Neutrophil (primary cell): ENCODE measurements around the gene RTL9.

Experiments
- H3K27ac ChIP-seq: fragments of 200-600 bp; sonication (generic); 2 replicates; pipeline ENCODE4 v1.5.1; 2016; ENCODE audit warnings: mild to moderate bottlenecking, moderate library complexity
- H3K27me3 ChIP-seq: fragments of 200-600 bp; sonication (generic); 2 replicates; pipeline ENCODE4 v1.6.0; 2016; ENCODE audit warnings: mild to moderate bottlenecking
- H3K36me3 ChIP-seq: fragments of 200-600 bp; sonication (generic); 2 replicates; pipeline ENCODE4 v1.5.1; 2017
- H3K4me1 ChIP-seq, 2 experiments: fragments of 200-600 bp in 1 of 2; sonication (generic) in 1 of 2; 1 replicate in 1 of 2; 2 replicates in 1 of 2; pipeline versions ENCODE4 v1.5.1 to v1.6.1; 2013 to 2016; ENCODE audit warnings: low read depth in 1 of 2, low read length in 1 of 2, mild to moderate bottlenecking in 1 of 2, moderate library complexity in 1 of 2; ENCODE audit not compliant: control insufficient read depth in 1 of 2, insufficient read depth in 1 of 2
- H3K4me3 ChIP-seq, 2 experiments: fragments of 200-600 bp in 1 of 2; sonication (generic) in 1 of 2; 1 replicate in 1 of 2; 2 replicates in 1 of 2; pipeline ENCODE4 v1.5.1; 2013 to 2016; ENCODE audit warnings: low read depth in 1 of 2, low read length in 1 of 2, mild to moderate bottlenecking in 1 of 2, moderate library complexity in 1 of 2
- H3K9me3 ChIP-seq: fragments of 200-600 bp; sonication (generic); 2 replicates; pipeline ENCODE4 v1.5.1; 2016
- TF ChIP-seq, protein P1 (sequence below): fragments of 200-600 bp; sonication (generic); IDR thresholded peaks from 2 replicates; pipeline ENCODE4 v1.5.1; 2016; ENCODE audit warnings: antibody characterized with exemption

RTL9 gene

DNA sequence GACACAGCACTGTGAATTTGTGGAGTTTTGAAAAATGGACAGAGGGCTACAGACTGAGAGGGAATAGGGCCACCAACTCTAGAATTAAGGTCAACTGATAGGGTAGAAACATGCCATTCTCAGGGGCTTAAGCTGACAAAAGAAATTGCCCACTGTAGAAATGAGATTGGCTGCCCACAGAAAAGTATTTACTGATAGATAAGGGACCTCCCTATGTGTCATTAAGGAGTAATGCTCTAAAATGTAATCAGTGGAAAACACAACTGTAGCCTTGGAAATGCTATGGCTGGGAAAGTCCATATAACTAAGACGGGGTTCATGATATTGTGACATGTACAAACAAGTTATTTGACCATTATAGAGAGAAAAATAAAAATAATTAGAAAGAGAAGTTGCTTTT lies 4.6 kb downstream of the RTL9 start:
- no peaks in the 10 kb centered on the region for H3K9me3 ChIP-seq
- no peak overlapping the region for H3K4me3 ChIP-seq
- H3K4me1 ChIP-seq: no peaks in the 10 kb centered on the region
- H3K27ac ChIP-seq: no peak overlapping the region
- TF ChIP-seq, protein P1, sequence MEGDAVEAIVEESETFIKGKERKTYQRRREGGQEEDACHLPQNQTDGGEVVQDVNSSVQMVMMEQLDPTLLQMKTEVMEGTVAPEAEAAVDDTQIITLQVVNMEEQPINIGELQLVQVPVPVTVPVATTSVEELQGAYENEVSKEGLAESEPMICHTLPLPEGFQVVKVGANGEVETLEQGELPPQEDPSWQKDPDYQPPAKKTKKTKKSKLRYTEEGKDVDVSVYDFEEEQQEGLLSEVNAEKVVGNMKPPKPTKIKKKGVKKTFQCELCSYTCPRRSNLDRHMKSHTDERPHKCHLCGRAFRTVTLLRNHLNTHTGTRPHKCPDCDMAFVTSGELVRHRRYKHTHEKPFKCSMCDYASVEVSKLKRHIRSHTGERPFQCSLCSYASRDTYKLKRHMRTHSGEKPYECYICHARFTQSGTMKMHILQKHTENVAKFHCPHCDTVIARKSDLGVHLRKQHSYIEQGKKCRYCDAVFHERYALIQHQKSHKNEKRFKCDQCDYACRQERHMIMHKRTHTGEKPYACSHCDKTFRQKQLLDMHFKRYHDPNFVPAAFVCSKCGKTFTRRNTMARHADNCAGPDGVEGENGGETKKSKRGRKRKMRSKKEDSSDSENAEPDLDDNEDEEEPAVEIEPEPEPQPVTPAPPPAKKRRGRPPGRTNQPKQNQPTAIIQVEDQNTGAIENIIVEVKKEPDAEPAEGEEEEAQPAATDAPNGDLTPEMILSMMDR: no peak
- no peaks in the 10 kb centered on the region for H3K27me3 ChIP-seq
- H3K36me3 ChIP-seq: no peaks in the 10 kb centered on the region

DNA sequence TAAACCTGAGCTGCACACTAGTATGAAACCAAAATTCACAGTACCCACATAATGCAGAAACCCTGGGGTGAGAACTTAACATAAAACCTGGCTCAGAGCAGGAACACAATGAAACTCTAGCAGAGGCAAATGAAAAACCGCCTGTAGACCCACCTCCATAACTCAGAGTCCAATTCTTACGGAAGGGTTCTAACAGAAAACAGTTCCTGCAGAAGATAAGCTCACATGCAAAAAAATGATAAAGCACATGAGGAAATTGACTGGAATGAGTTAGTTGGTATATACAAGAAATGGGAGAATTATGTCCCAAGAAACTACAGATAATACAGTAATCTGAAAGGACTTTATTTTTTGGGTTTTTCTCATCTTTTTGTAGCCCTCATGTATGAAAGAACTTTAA lies 14.7 kb downstream of the RTL9 start:
- Histone ChIP-seq H3K4me3 (no peak overlapping the region), H3K27ac (no peak overlapping the region)
- TF ChIP-seq, protein P1: no peak

DNA sequence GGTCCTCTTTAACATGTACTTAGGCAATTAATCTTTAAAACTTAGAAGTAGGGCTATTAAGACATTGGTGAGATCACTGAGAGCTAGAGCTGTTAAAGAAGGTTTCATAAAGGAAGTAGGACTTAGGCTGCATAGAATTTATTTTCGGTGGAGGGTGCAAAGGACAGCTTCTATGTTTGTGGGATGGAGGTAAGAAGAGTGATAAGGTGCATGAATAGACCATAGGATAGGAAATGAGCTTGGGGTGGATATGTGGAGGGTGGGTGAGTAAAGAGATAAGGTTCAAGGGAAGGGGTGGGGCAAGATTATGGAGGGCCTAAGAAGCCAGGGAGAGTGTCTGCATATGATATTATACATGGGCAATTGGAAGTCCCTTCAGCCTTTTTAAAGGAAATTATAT lies 15.9 kb downstream of the RTL9 start:
- H3K4me3 ChIP-seq: no peak overlapping the region
- TF ChIP-seq, protein P1: no peak
- no peaks in the 10 kb centered on the region for H3K4me1 ChIP-seq
- no peaks in the 10 kb centered on the region for H3K27me3 ChIP-seq
- H3K27ac ChIP-seq: no peak overlapping the region
- H3K36me3 ChIP-seq: no peaks in the 10 kb centered on the region
- H3K9me3 ChIP-seq: no peaks in the 10 kb centered on the region

More for the DNA sequence above, 14.7 kb downstream of the RTL9 start:
- Histone ChIP-seq H3K9me3 (no peaks in the 10 kb centered on the region), H3K4me1 (no peaks in the 10 kb centered on the region), H3K36me3 (no peaks in the 10 kb centered on the region), H3K27me3 (no peaks in the 10 kb centered on the region)

DNA sequence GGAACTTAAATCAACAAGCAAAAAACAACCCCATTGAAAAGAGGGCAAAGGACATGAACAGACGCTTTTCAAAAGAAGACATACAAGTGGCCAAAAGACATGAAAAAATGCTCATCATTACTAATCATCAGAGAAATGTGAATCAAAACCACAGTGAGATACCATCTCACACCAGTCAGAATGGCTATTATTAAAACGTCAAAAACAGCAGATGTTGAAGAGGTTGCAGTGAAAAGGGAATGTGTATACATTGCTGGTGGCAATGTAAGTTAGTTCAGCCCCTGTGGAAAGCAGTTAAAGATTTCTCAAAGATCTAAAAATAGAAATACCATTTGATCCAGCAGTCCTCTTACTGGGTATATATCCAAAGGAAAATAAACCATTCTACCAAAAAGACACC lies 22.6 kb downstream of the RTL9 start:
- H3K36me3 ChIP-seq: no peaks in the 10 kb centered on the region
- no peaks in the 10 kb centered on the region for H3K27me3 ChIP-seq
- no peaks in the 10 kb centered on the region for H3K9me3 ChIP-seq
- no peak overlapping the region for H3K27ac ChIP-seq
- H3K4me1 ChIP-seq: no peaks in the 10 kb centered on the region
- TF ChIP-seq, protein P1: no peak
- no peak overlapping the region for H3K4me3 ChIP-seq

DNA sequence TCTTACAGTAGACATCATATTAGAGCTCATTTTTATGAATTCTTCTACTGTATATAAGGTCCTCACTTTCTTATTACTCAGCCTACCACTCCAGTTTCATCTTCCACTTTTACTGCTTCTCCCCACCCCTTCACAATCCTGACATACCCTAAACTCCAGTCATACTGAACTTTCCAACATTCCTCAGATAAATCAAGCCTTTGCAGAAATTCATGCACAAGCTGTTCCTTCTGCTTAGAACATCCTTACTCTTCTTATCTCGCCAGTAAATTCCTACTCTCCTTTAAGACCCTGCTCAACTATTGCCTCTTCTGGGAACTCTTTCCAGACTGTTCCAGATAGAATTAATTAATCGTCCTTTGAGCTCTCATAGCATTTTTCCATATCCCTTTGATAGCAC lies 24.8 kb downstream of the RTL9 start:
- TF ChIP-seq, protein P1: no peak

DNA sequence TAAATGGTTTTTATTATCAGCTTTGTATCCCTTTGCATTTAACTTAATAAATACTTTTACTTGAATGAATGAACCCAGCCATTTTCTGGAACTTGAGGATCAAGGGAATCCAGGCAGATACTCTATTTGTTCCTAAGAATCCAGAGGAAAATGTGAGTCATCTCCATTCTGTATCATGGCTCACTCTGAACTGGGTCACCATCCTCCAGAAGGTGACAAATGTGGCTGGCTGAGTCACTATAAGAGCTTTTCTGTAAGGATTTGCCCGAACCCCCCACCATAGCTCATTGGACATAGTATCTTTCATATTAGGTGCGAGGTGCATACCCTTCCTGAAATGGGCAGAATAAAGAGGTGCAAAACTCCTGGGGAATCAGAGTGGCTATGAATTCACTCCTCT lies 25.8 kb downstream of the RTL9 start:
- H3K27ac ChIP-seq: no peak overlapping the region
- no peaks in the 10 kb centered on the region for H3K9me3 ChIP-seq

More for the DNA sequence above, 24.8 kb downstream of the RTL9 start:
- no peaks in the 10 kb centered on the region for H3K9me3 ChIP-seq
- H3K27me3 ChIP-seq: no peaks in the 10 kb centered on the region
- H3K4me1 ChIP-seq: no peaks in the 10 kb centered on the region
- H3K27ac ChIP-seq: no peak overlapping the region
- H3K4me3 ChIP-seq: no peak overlapping the region
- no peaks in the 10 kb centered on the region for H3K36me3 ChIP-seq

More for the DNA sequence above, 25.8 kb downstream of the RTL9 start:
- H3K4me1 ChIP-seq: no peaks in the 10 kb centered on the region
- TF ChIP-seq, protein P1: no peak
- H3K36me3 ChIP-seq: no peaks in the 10 kb centered on the region
- H3K4me3 ChIP-seq: no peak overlapping the region
- no peaks in the 10 kb centered on the region for H3K27me3 ChIP-seq
